Muscle of arm (tissue), 12 donors: ENCODE data around the gene ZFYVE28. TPM values are rescaled to one million over a fixed set of nuclear protein-coding genes. Genes with fewer than 3 reads are reported as not detected.
A peak's percentile ranks its signal among the peaks of the same experiment; 100 is the strongest.

Experiments used
- DNase-seq: peaks from one replicate; pipeline ENCODE4 v3.0.0-alpha.2; 2013
- polyA plus RNA-seq, 12 donors: library from polyadenylated mRNA; unstranded; fragments of 120-200 nt; gene quantifications; one replicate each; pipeline ENCODE4 v1.2.1, GENCODE V29; 2013; ENCODE audit not compliant: insufficient read length in 12 of 12

ZFYVE28 gene
- polyA plus RNA-seq, 12 donors, result 0.89 to 5.0 (median 2.1) TPM; not detected in 2

GRCh38 chr4:2273221-2273620, 145.2 kb downstream of the ZFYVE28 start:
- no peak for DNase-seq

- DNase-seq, result no peak
Observed at GRCh38 chr4:2272828-2273120, 145.7 kb downstream of the ZFYVE28 start.

- DNase-seq, result no peak
Observed at GRCh38 chr4:2272026-2272827, 146.2 kb downstream of the ZFYVE28 start.

- DNase-seq, result no peak
Observed at GRCh38 chr4:2271279-2272025, 147.0 kb downstream of the ZFYVE28 start.

- no peak for DNase-seq
Observed at GRCh38 chr4:2270341-2271165, 147.9 kb downstream of the ZFYVE28 start.

GRCh38 chr4:2269618-2270163, 148.8 kb downstream of the ZFYVE28 start:
- no peak for DNase-seq

- no peak for DNase-seq
Observed at GRCh38 chr4:2269206-2269531, 149.3 kb downstream of the ZFYVE28 start.

GRCh38 chr4:2268357-2269205, 149.9 kb downstream of the ZFYVE28 start:
- no peak for DNase-seq

GRCh38 chr4:2267841-2268240, 150.6 kb downstream of the ZFYVE28 start:
- no peak for DNase-seq

GRCh38 chr4:2267320-2267811, 151.1 kb downstream of the ZFYVE28 start:
- no peak for DNase-seq

GRCh38 chr4:2266821-2267220, 151.6 kb downstream of the ZFYVE28 start:
- DNase-seq, result no peak

GRCh38 chr4:2266181-2266580, 152.3 kb downstream of the ZFYVE28 start:
- peak; percentile 67 for DNase-seq

GRCh38 chr4:2265113-2266110, 153.0 kb downstream of the ZFYVE28 start:
- no peak for DNase-seq

- no peak for DNase-seq
Observed at GRCh38 chr4:2264481-2265041, 153.9 kb downstream of the ZFYVE28 start.

- no peak for DNase-seq
Observed at GRCh38 chr4:2263926-2264321, 154.5 kb downstream of the ZFYVE28 start.

- DNase-seq, result no peak
Observed at GRCh38 chr4:2262944-2263250, 155.5 kb downstream of the ZFYVE28 start.

GRCh38 chr4:2262145-2262943, 156.1 kb downstream of the ZFYVE28 start:
- peak; percentile 99 for DNase-seq

GRCh38 chr4:2261853-2262144, 156.6 kb downstream of the ZFYVE28 start, which contains the start of gene MXD4:
Gene MXD4 (minus strand): TSS chr4:2262109. CDS start chr4:2261980, 129 bp downstream.
- no peak for DNase-seq
